ENCODE measurements around the gene CD6.
"Not testable (repeated sequence)": the region's sequence is repeated elsewhere in the genome, so short reads cannot be mapped to it uniquely, and the experiment has no call there.

The CD6 gene

DNA sequence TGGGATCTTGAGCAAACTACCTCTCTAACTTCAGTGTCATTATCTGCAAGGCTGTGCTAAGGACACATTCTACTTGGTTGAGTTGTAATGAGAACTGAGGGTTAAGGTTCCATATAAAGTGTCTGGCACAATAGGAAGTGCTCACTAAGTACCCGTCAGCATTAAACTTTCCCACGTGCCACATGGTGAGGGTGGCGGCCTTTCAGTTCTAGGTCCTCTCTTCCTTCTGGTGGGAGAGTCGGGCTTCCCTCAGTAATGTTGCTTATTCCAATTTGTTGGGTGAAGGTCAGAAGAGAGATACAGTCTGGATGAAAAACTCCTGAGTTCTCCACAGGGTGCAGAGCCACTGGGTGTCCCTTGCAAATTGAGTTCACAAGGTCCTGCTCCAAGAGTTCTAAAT, 4.6 kb upstream of the CD6 start:
- Histone ChIP-seq H3K4me1 (ENCODE audit: insufficient read depth, insufficient read length) (no peaks in the 10 kb centered on the region), H3K4me3 (ENCODE audit: insufficient read length, low read depth) (no peak overlapping the region), H3K9me3 (ENCODE audit: insufficient read depth, low read length) (peaks cover 7% of the 10 kb centered on the region; the same call in 1 of the 2 replicates), H3K27me3 (ENCODE audit: insufficient read depth, insufficient read length) (no peaks in the 10 kb centered on the region), H3K36me3 (ENCODE audit: insufficient read depth, insufficient read length, low read length) (no peaks in the 10 kb centered on the region), H3K9ac (ENCODE audit: insufficient read length, low read depth) (no peak overlapping the region)
- TF ChIP-seq ZNF274 (IDR thresholded peaks at IDR 0.05; ENCODE audit: low read depth, low read length) (no peak), YY1 (IDR thresholded peaks at IDR 0.05; ENCODE audit: insufficient read depth, insufficient read length) (no peak), SUZ12 (IDR thresholded peaks at IDR 0.05; ENCODE audit: extremely low read depth, insufficient read depth, insufficient read length) (no peak)
- no peak for DNase-seq (ENCODE audit: low read depth, low spot score)

- TF ChIP-seq ZNF274 (IDR thresholded peaks at IDR 0.05; ENCODE audit: low read depth, low read length) (no peak), YY1 (IDR thresholded peaks at IDR 0.05; ENCODE audit: insufficient read depth, insufficient read length) (no peak), SUZ12 (IDR thresholded peaks at IDR 0.05; ENCODE audit: extremely low read depth, insufficient read depth, insufficient read length) (no peak)
- H3K9me3 ChIP-seq (ENCODE audit: insufficient read depth, low read length) = peaks cover 7% of the 10 kb centered on the region; the same call in 1 of the 2 replicates
- H3K36me3 ChIP-seq (ENCODE audit: insufficient read depth, insufficient read length, low read length) = no peaks in the 10 kb centered on the region
- H3K27me3 ChIP-seq (ENCODE audit: insufficient read depth, insufficient read length) = peaks cover 6% of the 10 kb centered on the region
- H3K9ac ChIP-seq (ENCODE audit: insufficient read length, low read depth) = no peak overlapping the region
- H3K4me1 ChIP-seq (ENCODE audit: insufficient read depth, insufficient read length) = no peaks in the 10 kb centered on the region
- H3K4me3 ChIP-seq (ENCODE audit: insufficient read length, low read depth) = no peak overlapping the region
- no peak for DNase-seq (ENCODE audit: low read depth, low spot score)
Measured at GRCh38 chr11:60968223-60968622, 3.3 kb upstream of the CD6 start.

- H3K4me3 ChIP-seq (ENCODE audit: insufficient read length, low read depth) = no peak overlapping the region
- H3K27me3 ChIP-seq (ENCODE audit: insufficient read depth, insufficient read length) = peaks cover 6% of the 10 kb centered on the region
- no peaks in the 10 kb centered on the region for H3K36me3 ChIP-seq (ENCODE audit: insufficient read depth, insufficient read length, low read length)
- H3K9ac ChIP-seq (ENCODE audit: insufficient read length, low read depth) = no peak overlapping the region
- no peaks in the 10 kb centered on the region for H3K4me1 ChIP-seq (ENCODE audit: insufficient read depth, insufficient read length)
- TF ChIP-seq ZNF274 (IDR thresholded peaks at IDR 0.05; ENCODE audit: low read depth, low read length) (no peak), YY1 (IDR thresholded peaks at IDR 0.05; ENCODE audit: insufficient read depth, insufficient read length) (no peak), SUZ12 (IDR thresholded peaks at IDR 0.05; ENCODE audit: extremely low read depth, insufficient read depth, insufficient read length) (no peak)
- H3K9me3 ChIP-seq (ENCODE audit: insufficient read depth, low read length) = peaks cover 7% of the 10 kb centered on the region; the same call in 1 of the 2 replicates
- DNase-seq (ENCODE audit: low read depth, low spot score) = peak; percentile 46
Measured at GRCh38 chr11:60970369-60970774, 1.1 kb upstream of the CD6 start.

GRCh38 chr11:60970890-60971289, 590 bp upstream of the CD6 start:
- Histone ChIP-seq H3K9ac (ENCODE audit: insufficient read length, low read depth) (no peak overlapping the region), H3K4me1 (ENCODE audit: insufficient read depth, insufficient read length) (no peaks in the 10 kb centered on the region), H3K36me3 (ENCODE audit: insufficient read depth, insufficient read length, low read length) (no peaks in the 10 kb centered on the region), H3K27me3 (ENCODE audit: insufficient read depth, insufficient read length) (peaks cover 6% of the 10 kb centered on the region), H3K9me3 (ENCODE audit: insufficient read depth, low read length) (peaks cover 7% of the 10 kb centered on the region; the same call in 1 of the 2 replicates), H3K4me3 (ENCODE audit: insufficient read length, low read depth) (no peak overlapping the region)
- DNase-seq (ENCODE audit: low read depth, low spot score) = no peak
- TF ChIP-seq SUZ12 (IDR thresholded peaks at IDR 0.05; ENCODE audit: extremely low read depth, insufficient read depth, insufficient read length) = no peak
- TF ChIP-seq ZNF274 (IDR thresholded peaks at IDR 0.05; ENCODE audit: low read depth, low read length) = no peak
- TF ChIP-seq YY1 (IDR thresholded peaks at IDR 0.05; ENCODE audit: insufficient read depth, insufficient read length) = no peak

DNA sequence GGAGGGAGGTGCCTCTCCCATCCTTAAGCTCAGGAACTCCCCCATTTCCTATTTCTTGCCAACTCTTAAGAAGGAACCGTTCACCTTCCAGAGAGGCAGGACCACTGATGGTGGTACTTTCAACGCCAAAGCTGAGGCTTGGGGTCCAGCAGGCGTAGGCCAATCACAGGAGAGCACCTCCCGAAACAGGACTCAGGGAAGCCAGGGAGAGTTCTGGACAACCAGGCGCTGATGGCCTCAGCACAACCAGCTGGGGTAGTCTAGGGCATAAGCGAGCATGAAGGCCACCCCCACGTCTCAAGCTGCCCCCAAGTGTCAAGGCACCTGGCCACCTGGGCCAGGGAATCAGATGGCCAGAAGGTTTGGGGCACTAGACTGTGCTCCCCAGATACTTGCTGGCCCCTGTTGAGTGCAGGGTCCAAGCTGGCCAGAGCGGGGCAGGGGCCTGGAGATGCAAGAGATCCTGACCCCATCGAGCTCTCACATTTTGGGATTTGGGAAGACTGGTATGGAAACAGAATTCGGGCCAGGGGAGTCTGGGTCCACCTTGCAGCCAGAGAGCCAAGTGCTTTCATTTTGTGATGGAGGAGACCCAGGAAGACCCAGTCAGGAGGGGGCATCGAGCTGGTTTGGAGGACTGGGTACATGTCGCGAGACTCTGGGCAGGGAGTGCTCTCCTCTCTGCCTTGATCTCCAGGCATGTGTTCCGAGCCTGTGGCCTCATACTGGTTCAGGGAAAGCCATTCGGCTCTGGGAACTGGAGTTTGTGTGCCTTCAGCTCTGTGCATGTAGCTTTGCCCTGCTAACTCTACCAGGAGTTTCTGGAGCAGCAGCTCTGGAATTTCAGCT, 926 bp downstream of the CD6 start:
- Histone ChIP-seq H3K9ac (ENCODE audit: insufficient read length, low read depth) (no peak overlapping the region), H3K4me1 (ENCODE audit: insufficient read depth, insufficient read length) (no peaks in the 10 kb centered on the region), H3K4me3 (ENCODE audit: insufficient read length, low read depth) (no peak overlapping the region), H3K36me3 (ENCODE audit: insufficient read depth, insufficient read length, low read length) (no peaks in the 10 kb centered on the region), H3K27me3 (ENCODE audit: insufficient read depth, insufficient read length) (peaks cover 6% of the 10 kb centered on the region), H3K9me3 (ENCODE audit: insufficient read depth, low read length) (peaks cover 7% of the 10 kb centered on the region; the same call in 1 of the 2 replicates)
- TF ChIP-seq SUZ12 (IDR thresholded peaks at IDR 0.05; ENCODE audit: extremely low read depth, insufficient read depth, insufficient read length) = no peak
- TF ChIP-seq ZNF274 (IDR thresholded peaks at IDR 0.05; ENCODE audit: low read depth, low read length) = no peak
- TF ChIP-seq YY1 (IDR thresholded peaks at IDR 0.05; ENCODE audit: insufficient read depth, insufficient read length) = no peak
- DNase-seq (ENCODE audit: low read depth, low spot score) = no peak

- H3K9ac ChIP-seq (ENCODE audit: insufficient read length, low read depth) = no peak overlapping the region
- H3K9me3 ChIP-seq (ENCODE audit: insufficient read depth, low read length) = no peaks in the 10 kb centered on the region
- no peak overlapping the region for H3K4me3 ChIP-seq (ENCODE audit: insufficient read length, low read depth)
- H3K36me3 ChIP-seq (ENCODE audit: insufficient read depth, insufficient read length, low read length) = no peaks in the 10 kb centered on the region
- peaks cover 6% of the 10 kb centered on the region for H3K27me3 ChIP-seq (ENCODE audit: insufficient read depth, insufficient read length)
- DNase-seq (ENCODE audit: low read depth, low spot score) = no peak
- TF ChIP-seq YY1 (IDR thresholded peaks at IDR 0.05; ENCODE audit: insufficient read depth, insufficient read length) (no peak), ZNF274 (IDR thresholded peaks at IDR 0.05; ENCODE audit: low read depth, low read length) (no peak), SUZ12 (IDR thresholded peaks at IDR 0.05; ENCODE audit: extremely low read depth, insufficient read depth, insufficient read length) (no peak)
- no peaks in the 10 kb centered on the region for H3K4me1 ChIP-seq (ENCODE audit: insufficient read depth, insufficient read length)
Measured at GRCh38 chr11:60973699-60974098, 2.2 kb downstream of the CD6 start.

GRCh38 chr11:60974316-60974715, 2.8 kb downstream of the CD6 start:
- H3K27me3 ChIP-seq (ENCODE audit: insufficient read depth, insufficient read length) = not testable (repeated sequence)

More at GRCh38 chr11:60974316-60974715, 2.8 kb downstream of the CD6 start:
- H3K4me3 ChIP-seq (ENCODE audit: insufficient read length, low read depth); H3K9me3 ChIP-seq (ENCODE audit: insufficient read depth, low read length); H3K4me1 ChIP-seq (ENCODE audit: insufficient read depth, insufficient read length); H3K36me3 ChIP-seq (ENCODE audit: insufficient read depth, insufficient read length, low read length); H3K9ac ChIP-seq (ENCODE audit: insufficient read length, low read depth); DNase-seq (ENCODE audit: low read depth, low spot score): not testable (repeated sequence)
